ENCODE data around the gene FHAD1.
A peak's percentile ranks its signal among the peaks of the same experiment; 100 is the strongest.
"Not testable (repeated sequence)": the region's sequence is repeated elsewhere in the genome, so short reads cannot be mapped to it uniquely, and the experiment has no call there.

FHAD1 gene

DNA sequence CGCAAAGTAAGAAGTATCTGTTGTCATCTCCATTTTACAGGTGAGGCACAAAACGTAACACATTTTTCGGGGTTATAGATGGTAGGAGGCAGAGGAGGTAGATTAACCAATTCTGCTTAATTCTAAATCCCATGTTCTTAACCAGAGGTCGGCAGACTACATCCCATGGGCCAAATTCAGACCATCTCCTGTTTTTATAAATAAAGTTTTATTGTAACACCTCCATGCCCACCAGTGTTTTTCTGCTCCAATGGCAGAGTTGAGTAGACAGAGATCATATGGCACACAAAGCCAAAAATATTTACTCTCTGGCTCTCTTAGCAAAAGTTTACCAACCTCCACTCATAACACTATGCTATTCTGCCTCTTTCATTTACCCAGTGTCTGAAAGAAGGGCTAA lies 30.9 kb downstream of the FHAD1 start:
- DNase-seq: no peak

DNA sequence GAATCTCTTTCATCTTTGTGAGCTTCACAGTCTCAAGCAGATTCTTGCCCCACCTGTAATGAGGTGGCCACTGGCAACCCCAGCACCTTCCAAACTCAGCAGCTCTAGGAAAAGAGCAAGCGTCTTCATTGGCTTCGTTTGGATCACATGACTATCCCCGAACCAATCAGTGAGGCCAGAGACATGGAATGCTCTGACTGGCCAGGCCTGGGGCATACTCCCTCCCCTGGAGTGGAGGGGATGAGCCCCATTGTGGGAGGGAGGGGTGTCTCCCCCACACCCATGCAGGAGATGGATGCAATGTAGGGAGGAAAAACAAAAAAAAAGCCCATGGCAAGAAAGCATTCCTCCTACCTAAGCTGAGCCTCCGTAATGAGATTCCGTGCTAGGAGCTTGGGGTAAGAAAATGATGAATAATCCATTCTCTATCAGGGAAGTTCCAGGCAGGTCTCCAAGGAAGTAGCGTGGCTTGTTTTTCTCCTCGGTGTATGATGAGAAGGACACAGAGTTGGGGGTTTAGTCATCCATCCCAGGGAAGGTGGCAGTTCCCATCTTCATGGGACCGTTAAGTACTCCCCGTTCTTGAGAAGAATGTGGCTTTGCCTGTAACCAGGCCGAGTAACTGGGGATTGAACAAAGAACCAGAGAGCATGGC lies 32.7 kb downstream of the FHAD1 start:
- DNase-seq: no peak

DNA sequence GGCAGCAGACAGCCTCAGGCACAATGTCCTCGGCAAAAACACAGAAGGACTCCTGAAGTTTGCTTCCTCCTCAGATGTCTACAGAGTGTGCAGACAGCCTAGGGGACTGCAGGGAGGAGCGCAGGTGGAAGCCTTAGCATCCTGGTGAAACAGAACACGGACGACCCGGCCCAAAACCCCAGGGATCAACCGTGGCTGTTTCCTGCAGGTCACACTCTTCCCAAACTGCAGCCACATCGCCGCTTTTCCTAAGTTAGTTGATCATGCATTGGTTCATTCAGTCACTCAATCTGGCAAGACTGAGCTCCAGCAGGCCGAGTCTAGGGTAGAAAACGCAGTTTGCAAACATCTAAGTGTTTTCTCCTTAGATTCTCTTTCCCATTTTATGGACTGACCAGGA lies 33.4 kb downstream of the FHAD1 start:
- DNase-seq: no peak

DNA sequence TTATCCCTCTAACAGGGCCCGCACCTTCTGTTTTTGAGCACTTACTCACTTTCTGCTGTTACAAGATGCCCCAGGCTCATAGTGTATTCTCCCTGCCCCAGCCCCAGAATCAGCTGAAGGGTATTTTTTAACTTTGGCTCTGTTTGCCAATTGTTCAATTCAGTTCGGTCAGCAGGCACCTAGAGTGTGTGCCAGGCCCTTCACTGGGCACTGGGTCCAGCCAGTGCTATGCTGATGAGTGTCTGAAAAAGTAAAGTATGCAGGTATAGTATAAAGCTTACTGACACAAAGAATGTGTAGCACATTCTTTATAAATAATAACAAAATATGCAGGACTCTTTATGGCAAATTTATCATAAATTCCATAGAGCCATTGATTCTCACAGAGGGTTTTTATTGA lies 35.0 kb downstream of the FHAD1 start:
- no peak for DNase-seq

DNA sequence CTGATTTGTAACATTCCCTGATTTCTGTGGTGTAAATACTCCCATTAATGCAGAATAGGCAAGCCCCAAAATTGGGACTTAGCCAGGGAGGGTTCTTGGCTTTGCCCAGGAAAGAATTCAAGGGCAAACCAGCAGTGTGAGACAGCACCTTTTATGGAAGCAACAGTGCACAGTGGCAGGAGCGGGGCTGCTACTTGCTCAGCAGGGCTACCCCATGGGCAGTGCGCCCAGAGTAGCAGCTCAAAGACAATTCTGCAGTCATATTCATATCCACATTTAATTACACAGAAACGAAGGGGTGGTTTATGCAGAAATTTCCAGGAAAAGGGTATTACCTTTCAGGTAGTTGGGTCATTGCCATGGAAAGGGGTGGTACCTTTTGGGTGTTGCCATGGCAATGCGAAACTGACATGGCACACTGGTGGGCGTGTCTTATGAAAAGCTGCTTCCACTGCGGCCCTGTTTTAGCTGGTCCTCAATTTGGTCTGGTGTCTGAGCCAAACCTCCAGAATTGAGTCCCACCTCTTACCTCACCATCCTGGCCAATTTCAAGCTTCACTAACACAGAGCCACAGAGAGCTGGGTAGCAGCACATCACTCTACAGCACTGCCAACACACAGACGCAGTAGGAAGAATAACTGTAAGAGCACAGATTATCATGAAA lies 35.9 kb downstream of the FHAD1 start:
- DNase-seq: no peak

DNA sequence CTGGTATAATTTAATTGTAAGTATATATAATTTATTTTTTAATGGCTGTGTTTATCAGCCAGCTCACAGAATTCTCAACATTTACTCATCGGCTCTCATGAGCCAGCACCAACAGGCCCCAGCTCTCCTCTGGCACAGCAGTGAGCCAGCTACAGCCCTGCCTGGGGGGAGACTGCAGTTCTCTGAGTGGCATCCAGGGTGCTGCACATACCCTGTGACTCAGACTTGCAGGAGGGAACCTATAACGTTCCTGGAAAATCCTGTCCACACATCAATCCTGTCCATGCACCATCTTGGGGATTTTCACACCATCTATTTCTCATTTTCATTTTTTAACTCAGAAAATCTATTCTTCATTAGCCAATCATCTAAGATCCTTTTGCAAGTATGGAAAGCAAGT lies 36.5 kb downstream of the FHAD1 start:
- DNase-seq: no peak

DNA sequence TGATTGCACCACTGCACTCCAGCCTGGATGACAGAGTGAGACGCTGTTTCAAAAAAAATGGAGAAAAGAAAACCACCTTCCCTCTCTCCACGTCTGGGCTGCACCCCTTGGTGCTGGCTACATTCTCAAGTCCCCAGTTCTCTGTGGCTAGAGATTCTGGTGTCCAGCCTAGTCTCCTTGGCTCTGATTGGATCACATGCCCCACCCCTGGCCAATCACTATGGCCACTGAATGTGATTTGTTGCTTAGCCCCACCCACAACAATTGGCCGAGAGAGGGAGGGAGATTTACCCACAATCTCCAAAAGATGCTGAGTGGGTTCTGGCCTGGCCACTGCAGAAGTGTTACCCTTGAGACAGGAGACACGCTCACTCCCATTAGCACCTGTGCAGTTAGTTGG lies 39.4 kb downstream of the FHAD1 start:
- DNase-seq: no peak

DNA sequence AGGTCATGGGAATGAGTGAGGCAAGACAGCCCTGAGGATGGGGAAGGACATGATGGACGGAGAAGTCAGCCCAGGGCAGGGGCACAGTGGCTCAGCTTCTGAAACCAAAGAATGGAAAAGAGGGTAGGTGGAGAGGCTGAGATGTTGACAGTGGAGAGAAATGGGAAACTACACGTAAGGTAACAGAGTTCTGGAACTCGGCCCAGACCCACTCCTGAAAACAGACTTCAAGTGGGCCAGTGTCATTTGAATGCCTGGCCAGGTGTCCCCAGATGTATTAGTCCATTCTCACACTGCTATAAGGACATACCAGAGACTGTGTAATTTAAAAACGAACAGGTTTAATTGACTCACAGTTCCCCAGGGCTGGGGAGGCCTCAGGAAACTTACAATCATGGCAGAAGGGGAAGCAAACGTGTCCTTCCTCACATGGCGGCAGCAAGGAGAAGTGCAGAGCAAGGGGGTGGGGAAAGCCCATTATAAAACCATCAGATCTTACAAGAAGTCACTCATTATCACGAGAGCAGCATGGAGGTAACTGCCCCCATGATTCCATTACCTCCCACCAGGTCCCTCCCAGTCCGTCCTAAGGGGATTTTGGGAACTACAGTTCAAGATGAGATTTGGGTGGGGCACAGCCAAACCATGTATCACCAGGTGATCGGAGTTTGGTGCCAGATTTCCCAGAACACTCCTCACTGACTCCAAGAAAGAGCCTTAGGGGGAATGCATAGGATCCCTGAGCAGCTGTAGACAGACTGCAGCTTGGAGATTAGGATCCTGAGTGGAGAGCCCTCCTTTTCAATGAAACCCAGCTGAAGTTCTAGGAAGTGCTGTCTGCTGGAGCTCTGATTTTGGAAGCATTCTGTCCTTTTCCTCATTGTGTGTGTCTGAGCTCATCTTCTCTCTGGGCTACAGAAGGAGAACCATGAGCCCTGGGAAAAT lies 40.3 kb downstream of the FHAD1 start:
- DNase-seq: no peak

DNA sequence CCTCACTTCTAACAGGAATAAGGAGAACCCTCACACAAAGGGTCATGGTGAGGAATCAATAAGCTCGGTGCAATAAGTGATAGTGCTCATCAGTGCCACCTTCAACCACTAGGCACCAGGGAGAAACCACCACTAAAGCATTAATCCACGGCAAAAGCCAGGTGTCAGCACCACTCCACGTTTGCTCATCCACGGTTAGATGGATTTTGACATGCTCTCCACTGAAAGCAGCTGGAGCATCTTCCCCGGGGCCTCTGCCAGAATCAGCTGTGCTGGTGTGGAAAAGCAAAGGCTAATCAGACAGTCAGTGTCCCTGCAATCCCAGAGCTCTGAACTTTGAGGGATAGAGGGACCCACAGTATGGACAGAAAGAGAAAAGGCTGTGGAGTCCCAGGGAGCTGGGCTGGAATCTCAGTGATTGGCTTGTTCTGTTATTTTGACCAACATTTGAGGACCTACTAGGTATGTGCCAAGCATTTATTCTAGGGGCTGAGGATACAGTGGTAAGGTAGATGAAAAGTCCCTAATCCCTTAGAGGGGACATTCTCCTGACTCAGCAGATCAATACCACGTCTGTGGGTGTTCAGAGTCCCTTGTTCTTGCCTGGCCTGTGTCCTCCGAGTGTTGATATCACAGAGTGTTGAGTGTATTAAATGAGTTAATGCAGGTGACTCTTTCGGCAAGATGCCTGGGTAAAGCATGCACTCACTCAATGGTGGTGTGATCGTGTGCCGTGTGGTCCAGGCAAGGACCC lies 41.3 kb downstream of the FHAD1 start:
- DNase-seq: peak; percentile 5

DNA sequence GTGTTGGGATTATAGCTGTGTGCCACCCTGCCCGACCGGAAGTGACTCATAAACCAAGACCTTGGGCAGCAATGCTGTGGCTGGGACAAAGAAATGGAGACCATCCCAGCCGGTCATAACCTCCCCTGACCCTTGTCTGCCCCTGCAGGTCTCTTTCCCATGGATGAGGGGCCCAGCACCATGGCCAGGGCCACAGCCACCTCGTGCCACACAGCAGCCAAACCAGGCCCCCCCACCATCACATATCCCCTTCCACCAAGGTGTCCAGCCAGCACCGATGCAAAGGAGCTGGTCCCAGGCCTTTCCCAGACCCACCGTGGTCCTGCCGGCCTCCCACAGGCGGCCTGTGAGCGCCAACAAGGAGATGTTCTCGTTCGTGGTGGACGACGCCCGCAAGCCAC lies 42.2 kb downstream of the FHAD1 start:
- DNase-seq: no peak

DNA sequence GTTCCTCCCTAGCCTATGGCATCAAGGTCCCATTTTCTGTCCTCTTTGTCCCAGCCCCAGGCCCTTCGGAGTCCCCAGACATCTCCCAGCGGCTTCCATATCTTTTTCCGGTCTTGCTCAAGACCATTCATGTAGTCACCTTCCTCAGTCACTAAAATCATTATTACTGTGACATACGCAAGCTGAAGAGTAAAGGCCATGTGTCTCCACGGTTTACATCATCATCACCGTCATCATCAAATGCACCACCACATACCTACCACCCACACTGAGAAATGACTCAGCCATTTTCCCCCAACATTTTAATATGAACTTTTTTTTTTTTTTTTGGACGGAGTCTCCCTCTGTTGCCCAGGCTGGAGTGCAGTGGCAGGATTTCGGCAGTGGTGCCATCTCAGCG lies 43.4 kb downstream of the FHAD1 start:
- peak; percentile 58 for DNase-seq

DNA sequence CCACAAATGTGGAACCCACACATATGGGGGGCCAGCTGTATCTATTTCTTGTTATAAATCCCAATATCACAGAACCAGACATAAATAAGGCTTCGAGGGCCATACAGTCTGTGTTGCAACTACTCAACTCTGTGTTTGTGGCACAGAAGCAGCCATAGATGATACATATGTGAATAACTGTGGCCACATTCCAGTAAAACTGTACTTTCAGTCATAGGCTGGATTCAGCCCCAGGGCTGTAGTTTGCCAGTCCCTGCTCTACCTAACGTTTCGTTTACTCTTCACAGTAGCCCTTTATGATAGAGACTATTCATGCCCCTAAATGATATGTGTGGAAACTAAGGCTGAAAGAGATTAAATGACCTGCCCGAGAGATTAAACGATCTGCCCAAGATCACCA lies 48.7 kb downstream of the FHAD1 start:
- DNase-seq: peak; percentile 20

DNA sequence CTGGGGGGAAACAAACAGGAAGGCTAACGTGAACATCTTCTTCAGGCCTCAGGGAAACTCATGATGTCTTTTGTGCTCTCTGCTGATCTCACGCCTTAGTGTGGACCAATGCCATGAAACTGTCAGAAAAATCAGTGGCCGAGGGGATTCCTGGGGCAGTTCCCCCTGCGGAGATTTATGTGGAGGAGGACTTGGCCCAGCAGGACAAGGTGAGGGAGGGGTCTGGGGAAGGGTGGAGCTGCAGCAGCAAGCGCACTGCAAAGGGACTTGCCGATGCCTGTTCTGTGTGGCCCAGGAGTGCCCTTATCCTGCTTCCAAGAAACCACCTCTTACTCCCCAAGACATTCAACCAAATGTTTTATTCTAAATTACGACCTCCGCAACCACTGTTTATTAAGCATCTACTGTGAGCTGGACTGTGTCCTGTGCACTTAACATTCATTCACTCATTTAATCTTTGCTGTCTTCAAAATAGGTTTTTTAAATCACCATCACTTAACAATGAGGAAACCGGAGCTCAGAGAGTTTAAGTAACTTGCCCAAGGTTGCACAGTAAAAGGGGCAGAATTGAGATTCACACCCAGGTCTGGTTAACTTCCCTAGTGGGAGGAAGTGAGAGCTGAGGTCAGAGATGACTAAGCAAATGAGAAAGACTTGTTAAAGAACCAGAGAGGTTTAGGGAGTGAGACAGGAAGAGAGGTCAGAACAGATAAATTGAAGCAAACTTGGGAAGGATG lies 49.7 kb downstream of the FHAD1 start:
- DNase-seq: no peak

DNA sequence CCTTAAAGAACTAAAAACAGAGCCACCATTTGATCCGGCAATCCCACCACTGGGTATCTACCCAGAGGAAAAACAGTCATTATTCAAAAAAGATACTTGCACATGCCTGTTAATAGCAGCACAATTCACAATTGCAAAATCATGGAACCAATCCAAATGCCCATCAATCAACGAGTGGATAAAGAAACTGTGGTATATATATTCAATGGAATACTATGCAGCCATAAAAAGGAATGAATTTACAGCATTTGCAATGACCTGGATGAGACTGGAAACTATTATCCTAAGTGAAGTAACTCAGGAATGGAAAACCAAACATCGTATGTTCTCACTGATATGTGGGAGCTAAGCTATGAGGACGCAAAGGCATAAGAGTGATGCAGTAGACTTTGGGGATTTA lies 51.0 kb downstream of the FHAD1 start:
- not testable (repeated sequence) for DNase-seq

DNA sequence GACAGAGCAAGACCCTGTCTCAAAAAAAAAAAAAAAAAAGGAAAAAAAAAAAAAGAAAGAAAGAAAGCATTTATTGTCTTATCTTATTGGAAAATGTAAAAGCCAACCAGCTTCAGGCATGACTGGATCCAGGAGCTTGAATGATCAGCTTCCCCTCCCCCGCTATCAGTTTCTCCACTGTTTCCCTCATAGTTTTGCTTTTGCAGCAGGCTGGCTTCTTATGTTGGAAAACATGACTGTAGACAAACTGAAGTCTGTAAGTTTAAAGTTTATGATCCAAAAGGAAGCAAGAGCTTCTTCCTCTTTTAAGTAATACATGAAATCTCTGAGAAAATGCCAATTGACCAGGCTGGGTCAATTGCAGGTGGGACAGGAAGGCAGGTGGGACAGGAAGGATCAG lies 52.2 kb downstream of the FHAD1 start:
- DNase-seq: no peak

DNA sequence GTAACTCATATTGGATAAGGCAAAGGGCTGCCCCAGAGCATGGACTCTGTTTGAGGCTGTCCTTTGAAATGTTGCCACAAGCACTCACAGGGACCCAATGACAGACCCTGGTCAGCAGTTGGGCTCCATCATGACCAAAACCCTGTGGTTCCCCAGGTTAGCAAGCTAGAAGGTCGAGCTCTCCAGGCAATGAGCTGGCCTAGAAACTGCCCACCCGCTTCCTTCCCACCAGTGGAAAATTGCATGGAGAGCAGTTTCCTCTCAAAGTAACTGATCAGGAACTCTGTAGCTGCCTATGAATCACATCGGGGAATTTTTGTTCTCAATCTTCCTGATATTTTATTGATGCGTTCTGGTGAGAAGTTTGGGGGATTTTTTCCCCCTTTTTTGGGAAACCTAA lies 52.8 kb downstream of the FHAD1 start:
- DNase-seq: no peak

DNA sequence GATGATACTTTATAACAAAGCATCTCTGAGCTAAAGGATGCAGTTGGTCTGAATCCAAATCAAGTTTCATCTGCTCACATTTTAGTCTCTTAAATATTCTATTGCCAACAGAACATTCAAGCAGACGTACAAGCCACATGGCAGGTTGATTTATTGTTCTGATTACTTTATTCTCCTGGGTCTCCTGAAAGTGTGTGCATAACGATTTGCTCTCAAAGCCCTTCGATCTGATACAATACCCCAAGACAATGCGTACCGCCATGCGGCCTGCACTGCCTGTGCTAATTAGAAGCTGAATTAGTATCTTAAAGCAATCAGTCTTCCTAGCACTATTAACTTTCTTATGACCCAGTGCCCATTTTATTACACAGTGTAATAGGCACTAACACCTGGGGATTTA lies 56.9 kb downstream of the FHAD1 start:
- no peak for DNase-seq

DNA sequence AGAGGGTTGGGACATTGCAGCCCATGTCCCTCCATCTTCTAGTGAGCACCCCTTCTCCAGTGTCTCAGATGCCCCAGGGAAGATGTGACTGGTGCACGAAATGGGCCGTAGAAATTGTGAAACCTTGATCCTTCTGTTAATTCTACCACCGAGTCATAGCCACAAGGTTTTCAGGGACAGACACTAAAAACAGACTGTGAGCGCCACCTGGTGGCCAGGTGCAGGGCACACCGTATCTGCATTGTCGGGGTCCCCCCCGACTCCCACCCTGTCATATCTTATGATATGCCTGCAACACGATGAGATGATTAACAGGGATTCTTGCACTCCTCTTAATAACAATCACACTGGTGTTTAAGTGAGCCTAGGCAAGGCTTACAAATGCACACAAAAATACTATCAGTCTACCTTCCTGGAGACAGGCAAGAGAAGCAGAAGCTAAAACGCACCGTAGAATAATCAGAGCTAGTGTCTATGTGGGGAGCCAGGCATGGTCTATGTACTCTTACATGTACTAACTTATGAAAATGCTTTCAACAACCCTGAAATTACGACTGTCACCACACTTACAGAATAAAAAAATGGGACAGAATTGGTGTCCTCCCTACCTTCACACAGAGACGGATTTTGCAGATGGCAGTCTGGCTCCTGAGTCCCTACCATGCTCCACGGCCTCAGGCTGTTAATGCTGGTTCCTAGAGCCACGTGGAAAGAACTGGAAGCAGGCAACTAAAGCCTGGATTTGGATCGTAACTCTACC lies 57.9 kb downstream of the FHAD1 start:
- peak; percentile 11 for DNase-seq

DNA sequence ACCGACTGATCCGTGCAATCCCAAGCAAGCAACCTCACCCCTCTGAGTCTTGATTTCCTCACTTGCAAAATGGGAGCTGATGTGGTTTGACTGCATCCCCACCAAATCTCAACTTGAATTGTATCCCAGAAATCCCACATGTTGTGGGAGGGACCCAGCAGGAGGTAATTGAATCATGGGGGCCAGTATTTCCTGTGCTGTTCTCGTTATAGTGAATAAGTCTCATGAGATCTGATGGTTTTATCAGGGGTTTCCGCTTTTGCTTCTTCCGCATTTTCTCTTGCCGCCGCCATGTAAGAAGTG lies 58.4 kb downstream of the FHAD1 start:
- DNase-seq: peak; percentile 86

DNA sequence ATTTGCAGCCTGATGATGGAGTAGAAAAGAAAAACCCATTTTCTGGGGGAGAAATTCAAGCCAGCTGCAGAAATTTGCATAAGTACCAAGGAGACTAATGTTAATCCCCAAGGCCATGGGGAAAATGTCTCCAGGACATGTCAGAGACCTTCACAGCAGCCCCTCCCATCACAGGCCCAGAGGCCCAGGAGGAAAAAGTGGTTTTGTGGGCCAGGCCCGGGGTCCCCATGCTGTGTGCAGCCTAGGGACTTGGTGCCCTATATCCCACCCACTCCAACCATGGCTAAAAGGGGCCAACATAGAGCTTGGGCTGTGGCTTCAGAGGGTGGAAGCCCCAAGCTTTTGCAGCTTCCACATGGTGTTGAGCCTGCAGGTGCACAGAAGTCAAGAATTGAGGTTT lies 59.3 kb downstream of the FHAD1 start:
- not testable (repeated sequence) for DNase-seq

DNA sequence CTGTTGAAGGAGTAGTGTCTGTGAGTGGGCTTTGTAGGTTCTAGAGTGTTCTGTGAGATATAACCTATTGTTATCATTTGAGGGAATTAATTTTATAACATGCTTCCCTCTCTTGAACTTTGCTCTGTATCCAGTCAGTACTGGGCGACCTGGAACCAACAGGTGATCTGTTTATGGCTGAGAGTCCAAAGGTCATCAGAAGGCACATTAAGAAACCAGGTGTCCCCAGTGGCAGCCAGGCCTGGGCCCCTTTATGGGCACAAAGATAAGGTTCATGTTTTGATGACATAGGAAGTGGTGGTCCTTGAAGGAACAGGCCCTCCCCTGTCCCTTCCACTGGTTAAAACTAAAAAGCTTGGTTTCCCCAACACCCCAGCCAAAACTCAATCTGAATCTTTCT lies 61.1 kb downstream of the FHAD1 start:
- no peak for DNase-seq

DNA sequence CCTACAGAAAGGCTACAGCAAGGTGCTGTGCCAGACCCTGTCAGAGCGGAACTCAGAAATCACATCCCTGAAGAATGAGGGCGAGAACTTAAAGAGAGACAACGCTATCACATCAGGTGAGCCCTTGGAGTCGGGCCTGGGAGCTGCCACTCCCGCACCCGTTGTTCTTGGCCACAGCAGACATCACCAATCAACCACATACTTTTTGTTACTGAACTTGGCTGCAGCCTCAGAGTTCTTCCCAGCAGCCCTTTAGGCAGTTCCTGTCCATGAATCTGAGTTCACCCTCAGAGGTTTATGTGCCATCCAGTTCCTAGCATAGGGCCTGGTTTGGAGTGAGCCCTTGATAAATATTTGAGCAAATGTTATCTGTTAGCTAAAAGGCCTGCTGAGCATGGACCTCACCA lies 61.6 kb downstream of the FHAD1 start:
- DNase-seq: no peak

All from fibroblast of upper back skin (primary cell).